GM21447 (cell line): ENCODE results near the gene TRERF1.

Experiments
- ATAC-seq: cut with Tn5 transposase; IDR thresholded peaks from one replicate; pipeline ENCODE4 v1.9.1; 2021; ENCODE audit not compliant: unreplicated experiment

Gene TRERF1

GRCh38 chr6:42279144-42279781 lies 172.5 kb downstream of the TRERF1 start:
- no peak for ATAC-seq

- ATAC-seq: no peak
Measured at GRCh38 chr6:42278131-42278853, 173.4 kb downstream of the TRERF1 start.

GRCh38 chr6:42276034-42276890 lies 175.5 kb downstream of the TRERF1 start:
- no peak for ATAC-seq

- no peak for ATAC-seq
Measured at GRCh38 chr6:42275376-42276033, 176.2 kb downstream of the TRERF1 start.

- ATAC-seq: no peak
Measured at GRCh38 chr6:42274898-42275297, 176.8 kb downstream of the TRERF1 start.

GRCh38 chr6:42271834-42272805 lies 179.6 kb downstream of the TRERF1 start:
- ATAC-seq: no peak

GRCh38 chr6:42269974-42270510 lies 181.7 kb downstream of the TRERF1 start:
- ATAC-seq: peak; percentile 52

- ATAC-seq: peak; percentile 97
Measured at GRCh38 chr6:42269553-42269952, 182.2 kb downstream of the TRERF1 start.

- no peak for ATAC-seq
Measured at GRCh38 chr6:42268835-42269204, 182.9 kb downstream of the TRERF1 start.

- ATAC-seq: no peak
Measured at GRCh38 chr6:42268016-42268834, 183.5 kb downstream of the TRERF1 start.

GRCh38 chr6:42266538-42266937 lies 185.2 kb downstream of the TRERF1 start:
- no peak for ATAC-seq

- no peak for ATAC-seq
Measured at GRCh38 chr6:42264852-42265390, 186.8 kb downstream of the TRERF1 start.

- no peak for ATAC-seq
Measured at GRCh38 chr6:42264162-42264851, 187.4 kb downstream of the TRERF1 start.

- no peak for ATAC-seq
Measured at GRCh38 chr6:42263165-42263728, 188.5 kb downstream of the TRERF1 start.

GRCh38 chr6:42260972-42261371 lies 190.8 kb downstream of the TRERF1 start:
- ATAC-seq: no peak

- ATAC-seq: no peak
Measured at GRCh38 chr6:42260396-42260888, 191.3 kb downstream of the TRERF1 start.

- ATAC-seq: no peak
Measured at GRCh38 chr6:42259841-42260395, 191.8 kb downstream of the TRERF1 start.
